Measurements from ENCODE around the gene EXOC3L4.

DNA sequence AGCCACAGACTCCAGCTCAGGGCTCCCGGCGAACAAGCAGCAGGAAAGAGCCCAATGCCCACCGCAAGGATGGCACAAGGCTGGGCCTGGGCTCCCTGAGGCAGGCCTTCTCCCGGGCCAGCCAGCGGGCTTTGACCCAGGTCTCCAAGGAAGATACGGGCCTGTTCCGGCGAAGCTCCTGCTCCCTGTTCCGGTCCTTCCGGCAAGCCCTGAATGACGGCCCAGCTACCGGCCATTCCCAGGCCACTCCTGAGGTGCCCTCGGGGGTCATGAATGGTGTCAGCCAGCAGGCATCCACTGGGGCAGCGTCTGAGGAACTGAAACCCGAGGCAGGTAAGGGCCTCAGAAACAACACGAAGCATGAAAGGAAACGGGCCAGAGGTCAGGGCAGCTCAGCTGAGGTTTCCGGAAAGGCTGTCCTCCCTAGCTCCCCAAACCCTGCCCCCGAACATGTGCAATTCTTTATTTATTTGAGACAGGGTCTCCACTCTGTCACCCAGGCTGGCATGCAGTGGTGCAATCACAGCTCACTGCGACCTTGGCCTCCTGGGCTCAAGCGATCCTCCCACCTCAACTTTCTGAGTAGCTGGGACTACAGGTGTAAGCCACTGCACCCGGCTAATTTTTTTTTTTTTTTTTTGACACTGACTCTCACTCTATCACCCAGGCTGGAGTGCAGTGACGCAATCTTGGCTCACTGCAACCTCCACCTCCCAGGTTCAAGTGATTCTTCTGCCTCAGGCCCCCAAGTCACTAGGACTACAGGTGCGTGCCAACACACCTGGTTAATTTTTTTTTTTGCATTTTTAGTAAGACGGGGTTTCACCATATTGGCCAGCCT, 6.0 kb downstream of the EXOC3L4 start:
- TF ChIP-seq CTCF (conservative IDR thresholded peaks at IDR 0.05 in 1 of 2, IDR thresholded peaks at IDR 0.05 in 1 of 2; ENCODE audit: low read depth in 1 of 2, low read length in 2 of 2) (no peak), EZH2 (IDR thresholded peaks at IDR 0.05; ENCODE audit: low read length, missing control alignments) (no peak)
